T-cell (primary cell): ENCODE results near the gene P4HA3. TPM values are rescaled to one million over a fixed set of nuclear protein-coding genes. Genes with fewer than 3 reads are reported as not detected.

ENCODE experiments used
- ATAC-seq, 4 experiments: fragments of 200-7000 bp in 3 of 4; fragments of 150-1000 bp in 1 of 4; cut with Tn5 transposase; replicated peaks in 1 of 4; 1 replicate in 3 of 4; 2 replicates in 1 of 4; pipeline ENCODE4 v1.10.0; 2021; ENCODE audit warnings: moderate library complexity in 3 of 4, mild to moderate bottlenecking in 2 of 4, moderate number of reproducible peaks in 1 of 4
- CTCF ChIA-PET, 2 donors: fragments of 300-600 bp; sonication (Branson Sonifier 250); formaldehyde crosslinking; loops; one replicate each; lab custom pipeline; 2022; ENCODE audit warnings: antibody characterized with exemption in 2 of 2; lab: Charles Lee
- POLR2A ChIA-PET, 2 donors: fragments of 300-600 bp; sonication (Branson Sonifier 250); formaldehyde crosslinking; loops; one replicate each; lab custom pipeline; 2022; ENCODE audit warnings: antibody characterized with exemption in 2 of 2; lab: Charles Lee
- DNase-seq, 35 experiments: peaks; one replicate each; pipeline versions ENCODE4 v3.0.0 to v3.0.0-alpha.2; 2013 to 2023
- H3K27ac ChIP-seq: one replicate; pipeline ENCODE4 v1.5.1; 2013; ENCODE audit warnings: low read length
- H3K27me3 ChIP-seq, 2 experiments: replicated peaks in 1 of 2; 1 replicate in 1 of 2; 2 replicates in 1 of 2; pipeline versions ENCODE4 v1.6.1 to v1.7.0; 2013; ENCODE audit warnings: low read length in 1 of 2, mixed read lengths in 1 of 2; ENCODE audit not compliant: control insufficient read depth in 2 of 2, insufficient read depth in 2 of 2; ENCODE audit errors: extremely low read depth in 1 of 2
- H3K36me3 ChIP-seq, 2 donors: 1 replicate in 1 of 2; 2 replicates in 1 of 2; pipeline versions ENCODE4 v1.6.1 to v1.7.0; 2013; ENCODE audit warnings: low read length in 1 of 2; ENCODE audit not compliant: control insufficient read depth in 2 of 2, insufficient read depth in 1 of 2; ENCODE audit errors: extremely low read depth in 1 of 2
- H3K4me1 ChIP-seq, 2 experiments: 1 replicate in 1 of 2; 2 replicates in 1 of 2; pipeline versions ENCODE4 v1.6.1 to v1.7.0; 2013; ENCODE audit warnings: low read length in 2 of 2, mixed read lengths in 1 of 2; ENCODE audit not compliant: insufficient read depth in 2 of 2, control insufficient read depth in 1 of 2; ENCODE audit errors: extremely low read depth in 1 of 2
- H3K4me3 ChIP-seq, 2 donors: 1 replicate in 1 of 2; 2 replicates in 1 of 2; pipeline versions ENCODE4 v1.5.1 to v1.7.0; 2013; ENCODE audit warnings: mild to moderate bottlenecking in 2 of 2, low read length in 1 of 2, moderate library complexity in 1 of 2; ENCODE audit not compliant: control insufficient read depth in 1 of 2; ENCODE audit errors: extremely low read depth in 1 of 2
- H3K9me3 ChIP-seq: 2 replicates; pipeline ENCODE4 v1.7.0; 2013
- H3K27ac Mint-ChIP-seq, 2 donors: one replicate each; pipeline ENCODE4 v1.8.0; 2020 to 2021; ENCODE audit warnings: mild to moderate bottlenecking in 2 of 2, mixed read lengths in 2 of 2
- H3K27me3 Mint-ChIP-seq, 2 donors: one replicate each; pipeline ENCODE4 v1.8.0; 2021 to 2022; ENCODE audit warnings: mixed read lengths in 2 of 2
- H3K36me3 Mint-ChIP-seq: one replicate; pipeline ENCODE4 v1.8.0; 2021; ENCODE audit warnings: mixed read lengths
- H3K4me1 Mint-ChIP-seq, 3 donors: one replicate each; pipeline ENCODE4 v1.8.0; 2020 to 2022; ENCODE audit warnings: mixed read lengths in 3 of 3, mild to moderate bottlenecking in 1 of 3
- H3K4me3 Mint-ChIP-seq, 3 donors: one replicate each; pipeline ENCODE4 v1.8.0; 2020 to 2022; ENCODE audit warnings: mild to moderate bottlenecking in 3 of 3, mixed read lengths in 3 of 3, moderate library complexity in 3 of 3
- H3K9me3 Mint-ChIP-seq, 3 donors: one replicate each; pipeline ENCODE4 v1.8.0; 2020 to 2022; ENCODE audit warnings: mixed read lengths in 3 of 3
- WGBS: methylation state at CpG from one replicate; pipeline ENCODE4 v1.1.5; 2013; ENCODE audit warnings: missing lambda C conversion rate; ENCODE audit not compliant: insufficient coverage; 5-methylcytosine and 5-hydroxymethylcytosine counted together
- total RNA-seq, 35 experiments: library from RNA in 6 of 35; stranded (reverse) in 6 of 35; fragments of 120-200 nt in 1 of 35; gene quantifications; one replicate each; pipeline versions ENCODE4 v1.2.1 to v1.2.4 and lab custom pipeline; 2013 to 2026

P4HA3 gene
- total RNA-seq, 5 donors from 2014 or later (not counting 1 experiment from before 2014, with no cell fraction given), result not detected

GRCh38 chr11:74312326-74312725 is 886 bp upstream of the P4HA3 start:
- Histone ChIP-seq H3K4me1 (peaks cover 2 to 6% of the 10 kb centered on the region in 2 experiments), H3K4me3 (no peak overlapping the region), H3K36me3 (no peaks in the 10 kb centered on the region), H3K27ac (no peak overlapping the region), H3K9me3 (peaks cover 3% of the 10 kb centered on the region), H3K27me3 (peaks cover 5 to 18% of the 10 kb centered on the region in 2 experiments)
- Mint-ChIP-seq H3K9me3 (peaks cover 6 to 10% (median 9%) of the 10 kb centered on the region in 3 donors), H3K36me3 (no peaks in the 10 kb centered on the region), H3K27ac (no peak overlapping the region), H3K4me1 (peaks cover 7 to 12% (median 10%) of the 10 kb centered on the region in 3 donors), H3K27me3 (peaks cover 24 to 35% of the 10 kb centered on the region in 2 donors), H3K4me3 (no peak overlapping the region)
- no peak for ATAC-seq
- WGBS, result 83% methylated on average over 1 of the region's 1 CpG
- ChIA-PET CTCF (no interaction called here), POLR2A (no interaction called here)
- DNase-seq, result no peak

DNA sequence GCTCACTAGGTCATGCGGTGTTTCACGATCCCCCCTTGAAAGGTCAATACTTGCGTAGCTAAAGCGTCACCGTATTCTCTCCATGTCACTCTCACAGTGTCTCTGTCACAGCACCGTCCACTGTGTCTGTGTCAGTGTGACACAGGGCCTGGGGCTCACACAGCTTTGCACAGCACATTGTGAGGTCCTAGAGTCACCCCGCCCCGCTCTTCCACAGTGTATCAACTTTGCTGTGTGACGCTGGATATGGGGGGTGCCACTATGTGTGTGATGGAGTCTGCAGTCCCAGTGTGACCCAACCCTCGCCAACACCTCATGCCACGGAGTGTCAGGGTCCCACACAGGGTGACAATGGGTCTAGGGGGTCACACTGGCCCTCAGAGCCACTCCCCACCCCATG is 583 bp downstream of the P4HA3 start:
- no peak for ATAC-seq
- peaks cover 4 to 6% of the 10 kb centered on the region in 2 experiments for H3K4me1 ChIP-seq
- ChIA-PET CTCF (no interaction called here), POLR2A (no interaction called here)
- WGBS, result 86% methylated on average over 8 of the region's 11 CpGs
- peaks cover 26 to 43% of the 10 kb centered on the region in 2 donors for H3K27me3 Mint-ChIP-seq
- H3K4me3 ChIP-seq, result no peak overlapping the region
- H3K27ac ChIP-seq, result no peak overlapping the region
- H3K4me3 Mint-ChIP-seq, result peak overlapping the region; percentile 43 to 72 (median 44)
- no peaks in the 10 kb centered on the region for H3K36me3 ChIP-seq
- no peaks in the 10 kb centered on the region for H3K36me3 Mint-ChIP-seq
- peaks cover 5 to 18% of the 10 kb centered on the region in 2 experiments for H3K27me3 ChIP-seq
- H3K9me3 ChIP-seq, result no peaks in the 10 kb centered on the region
- H3K9me3 Mint-ChIP-seq, result no peaks in the 10 kb centered on the region
- peaks cover 7 to 12% (median 10%) of the 10 kb centered on the region in 3 donors for H3K4me1 Mint-ChIP-seq
- no peak overlapping the region for H3K27ac Mint-ChIP-seq
- DNase-seq, result no peak

DNA sequence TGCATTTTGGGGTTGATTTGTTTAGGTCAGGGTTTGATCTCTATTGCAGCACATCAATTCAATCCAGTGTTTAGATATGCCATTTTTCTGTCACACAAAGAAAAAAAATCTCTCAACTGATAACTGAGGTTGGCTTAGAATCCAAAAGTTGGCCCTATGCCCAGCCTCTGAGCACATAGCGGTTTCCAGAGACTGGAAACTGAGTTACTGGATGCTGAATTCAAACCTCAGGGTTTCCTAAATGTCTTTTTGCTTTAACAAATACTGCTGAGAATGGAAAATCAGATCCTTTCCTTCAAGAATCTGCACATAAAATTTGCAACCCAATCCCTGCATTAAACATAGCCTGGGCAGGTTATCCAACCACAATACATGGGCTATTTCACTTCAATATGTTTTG is 4.0 kb downstream of the P4HA3 start:
- Histone ChIP-seq H3K4me3 (no peak overlapping the region), H3K27me3 (peaks cover 5 to 24% of the 10 kb centered on the region in 2 experiments), H3K36me3 (no peaks in the 10 kb centered on the region), H3K27ac (no peak overlapping the region), H3K9me3 (no peaks in the 10 kb centered on the region), H3K4me1 (peaks cover 4 to 6% of the 10 kb centered on the region in 2 experiments)
- H3K9me3 Mint-ChIP-seq, result no peaks in the 10 kb centered on the region
- DNase-seq, result no peak
- H3K27ac Mint-ChIP-seq, result no peak overlapping the region
- ATAC-seq, result no peak
- H3K27me3 Mint-ChIP-seq, result peaks cover 34 to 62% of the 10 kb centered on the region in 2 donors
- H3K4me3 Mint-ChIP-seq, result no peak overlapping the region
- ChIA-PET POLR2A (no interaction called here), CTCF (no interaction called here)
- WGBS, result no CpG with 5 or more reads among the region's 1 CpG
- peaks cover 7 to 12% (median 10%) of the 10 kb centered on the region in 3 donors for H3K4me1 Mint-ChIP-seq
- no peaks in the 10 kb centered on the region for H3K36me3 Mint-ChIP-seq

DNA sequence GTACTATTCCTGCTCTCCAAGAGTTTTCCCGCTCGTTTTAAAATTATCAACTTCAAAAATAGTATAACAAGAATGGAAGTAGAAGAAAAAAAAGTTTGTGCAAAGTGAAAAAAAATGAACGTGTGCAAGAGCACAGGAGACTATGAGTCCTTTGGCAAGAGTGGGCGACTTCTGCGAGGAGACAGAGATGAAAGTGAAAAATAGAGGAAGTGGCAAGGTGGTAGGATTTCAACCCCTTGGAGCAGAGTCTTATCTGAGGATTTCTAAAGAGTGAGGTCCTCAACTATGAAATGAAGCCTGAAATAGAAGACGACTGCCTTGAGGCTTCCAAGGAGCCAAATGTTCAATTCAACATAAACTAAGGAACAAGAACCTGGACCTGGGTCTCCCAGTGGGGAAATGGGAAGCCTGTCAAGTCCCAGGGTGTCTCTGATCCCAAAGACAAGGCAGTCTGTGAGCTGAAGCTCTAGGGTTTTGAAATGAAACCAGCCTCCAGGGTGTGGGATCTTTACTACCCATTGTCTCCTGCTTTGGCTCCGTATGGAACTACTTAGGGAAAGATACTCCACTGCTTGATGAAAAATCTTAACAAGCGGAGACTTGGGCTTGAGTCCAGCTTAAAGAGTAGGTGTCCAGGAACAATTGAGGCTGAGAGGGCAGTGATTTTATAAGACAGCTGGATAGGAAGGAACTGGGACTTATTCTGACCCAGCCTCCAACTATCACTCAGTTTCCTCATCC is 4.8 kb downstream of the P4HA3 start:
- WGBS, result 21% methylated on average over 5 of the region's 8 CpGs
- ChIA-PET POLR2A (no interaction called here), CTCF (no interaction called here)
- DNase-seq (no peak), ATAC-seq (no peak)
- Histone ChIP-seq H3K4me3 (no peak overlapping the region), H3K4me1 (peaks cover 4 to 6% of the 10 kb centered on the region in 2 experiments), H3K27me3 (peaks cover 5 to 22% of the 10 kb centered on the region in 2 experiments), H3K27ac (no peak overlapping the region), H3K9me3 (no peaks in the 10 kb centered on the region), H3K36me3 (no peaks in the 10 kb centered on the region)
- peaks cover 4 to 8% (median 6%) of the 10 kb centered on the region in 3 donors for H3K4me1 Mint-ChIP-seq
- no peaks in the 10 kb centered on the region for H3K36me3 Mint-ChIP-seq
- H3K27me3 Mint-ChIP-seq, result peaks cover 30 to 56% of the 10 kb centered on the region in 2 donors
- no peak overlapping the region for H3K27ac Mint-ChIP-seq
- H3K4me3 Mint-ChIP-seq, result no peak overlapping the region
- no peaks in the 10 kb centered on the region for H3K9me3 Mint-ChIP-seq

DNA sequence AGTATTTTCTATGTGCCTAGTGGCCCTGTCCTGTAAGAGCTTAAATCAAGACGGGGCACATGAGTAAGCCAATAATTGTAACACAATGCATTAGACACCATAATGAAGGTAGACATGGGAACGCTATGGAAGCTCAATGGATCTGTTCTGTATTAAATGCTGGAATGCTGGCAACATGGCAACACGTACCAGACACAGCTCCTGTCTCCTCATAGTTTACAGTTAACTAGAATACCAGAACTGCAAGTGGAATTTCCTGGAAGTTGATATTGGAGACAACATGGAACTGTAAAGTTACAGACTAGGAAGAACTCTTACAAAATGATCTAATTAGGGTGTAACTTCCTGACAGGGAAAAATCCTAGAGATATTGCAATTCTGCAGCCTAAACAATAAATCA is 12.4 kb downstream of the P4HA3 start:
- Histone ChIP-seq H3K27me3 (peaks cover 0 to 11% of the 10 kb centered on the region in 2 experiments), H3K4me1 (peaks cover 0 to 6% of the 10 kb centered on the region in 2 experiments), H3K9me3 (no peaks in the 10 kb centered on the region), H3K4me3 (no peak overlapping the region), H3K27ac (no peak overlapping the region), H3K36me3 (no peaks in the 10 kb centered on the region)
- Mint-ChIP-seq H3K27ac (no peak overlapping the region), H3K4me3 (no peak overlapping the region), H3K4me1 (peaks cover 4 to 13% (median 9%) of the 10 kb centered on the region in 3 donors), H3K36me3 (no peaks in the 10 kb centered on the region), H3K9me3 (peaks cover 0 to 2% (median 2%) of the 10 kb centered on the region in 3 donors), H3K27me3 (peaks cover 5 to 33% of the 10 kb centered on the region in 2 donors)
- ChIA-PET POLR2A (no interaction called here), CTCF (interaction anchor here in 1 of 2 donors (0.6 kb wide), 1 partner anchor 834 kb away, joined by 3 read pairs; no protein-coding TSS in a partner anchor)
- DNase-seq (no peak), ATAC-seq (no peak)
- no CpG with 5 or more reads among the region's 3 CpGs for WGBS

GRCh38 chr11:74297484-74297883 is 14.0 kb downstream of the P4HA3 start:
- Histone ChIP-seq H3K4me1 (peaks cover 0 to 6% of the 10 kb centered on the region in 2 experiments), H3K27me3 (peaks cover 0 to 5% of the 10 kb centered on the region in 2 experiments), H3K9me3 (no peaks in the 10 kb centered on the region), H3K4me3 (no peak overlapping the region), H3K36me3 (no peaks in the 10 kb centered on the region), H3K27ac (no peak overlapping the region)
- Mint-ChIP-seq H3K36me3 (no peaks in the 10 kb centered on the region), H3K27ac (no peak overlapping the region), H3K9me3 (peaks cover 0 to 4% (median 3%) of the 10 kb centered on the region in 3 donors), H3K27me3 (peaks cover 10 to 35% of the 10 kb centered on the region in 2 donors), H3K4me1 (peaks cover 4 to 13% (median 9%) of the 10 kb centered on the region in 3 donors), H3K4me3 (no peak overlapping the region)
- ATAC-seq, result no peak
- DNase-seq, result no peak
- POLR2A ChIA-PET, result interaction anchor here in 1 of 2 donors (1.2 kb wide), 1 partner anchor 28 kb away, joined by 6 read pairs; no protein-coding TSS in a partner anchor
- WGBS, result no CpG with 5 or more reads among the region's 1 CpG
- CTCF ChIA-PET, result no interaction called here
